NK-92 (cell line): Measurements from ENCODE around the gene WDR18.
"Not testable (repeated sequence)": the region's sequence is repeated elsewhere in the genome, so short reads cannot be mapped to it uniquely, and the experiment has no call there.

Source experiments
- DNase-seq: peaks from one replicate; lab custom pipeline; 2025; ENCODE audit not compliant: unreplicated experiment; lab: John Stamatoyannopoulos, UW

The WDR18 gene

GRCh38 chr19:1018932-1019615 is 34.9 kb downstream of the WDR18 start:
- no peak for DNase-seq

- DNase-seq, result no peak
Measured at GRCh38 chr19:1019616-1019961, 35.4 kb downstream of the WDR18 start.

GRCh38 chr19:1019980-1020867 is 36.1 kb downstream of the WDR18 start:
- DNase-seq, result no peak

- DNase-seq, result peak; percentile 74
Measured at GRCh38 chr19:1020868-1021425, 36.8 kb downstream of the WDR18 start, which contains the start of gene TMEM259. TMEM259 (minus strand) TSS chr19:1021123; CDS start chr19:1020996, 127 bp downstream.

- DNase-seq, result not testable (repeated sequence)
Measured at GRCh38 chr19:1023883-1024188, 39.7 kb downstream of the WDR18 start.

- not testable (repeated sequence) for DNase-seq
Measured at GRCh38 chr19:1025080-1025479, 40.9 kb downstream of the WDR18 start.

GRCh38 chr19:1025960-1026782 is 42.0 kb downstream of the WDR18 start, which contains the start of gene CNN2:
CNN2 (plus strand) TSS chr19:1026608; CDS start chr19:1026662, 54 bp downstream.
- no peak for DNase-seq

GRCh38 chr19:1026783-1027649 is 42.9 kb downstream of the WDR18 start:
- no peak for DNase-seq

- no peak for DNase-seq
Measured at GRCh38 chr19:1027650-1028061, 43.5 kb downstream of the WDR18 start.

GRCh38 chr19:1028062-1028926 is 44.1 kb downstream of the WDR18 start:
- no peak for DNase-seq

GRCh38 chr19:1032264-1032867 is 48.2 kb downstream of the WDR18 start:
- DNase-seq, result no peak

- no peak for DNase-seq
Measured at GRCh38 chr19:1035998-1036621, 52.0 kb downstream of the WDR18 start.

- DNase-seq, result no peak
Measured at GRCh38 chr19:1037621-1038064, 53.5 kb downstream of the WDR18 start.

- DNase-seq, result no peak
Measured at GRCh38 chr19:1038978-1039645, 55.0 kb downstream of the WDR18 start.

GRCh38 chr19:1039646-1040475 is 55.7 kb downstream of the WDR18 start, which contains the start of gene ABCA7:
ABCA7 (plus strand) TSS chr19:1040107; CDS start chr19:1041362, 1,255 bp downstream.
- peak; percentile 97 for DNase-seq

GRCh38 chr19:1040476-1041271 is 56.5 kb downstream of the WDR18 start:
- no peak for DNase-seq
